Transverse colon (tissue), 4 donors: Measurements from ENCODE around the gene MYRIP. TPM values are rescaled to one million over a fixed set of nuclear protein-coding genes. Genes with fewer than 3 reads are reported as not detected.

Experiments used
- DNase-seq: peaks from one replicate; pipeline ENCODE4 v3.0.0-alpha.2; 2019
- H3K27ac ChIP-seq, 4 donors: fragments of 200-600 bp; sonication (generic); 2 replicates each; pipeline ENCODE4 v1.5.1; 2016 to 2018; ENCODE audit warnings: inconsistent platforms in 4 of 4
- H3K27me3 ChIP-seq: fragments of 200-600 bp; sonication (generic); 2 replicates; pipeline ENCODE4 v1.5.1; 2017; ENCODE audit warnings: inconsistent platforms
- H3K36me3 ChIP-seq, 4 donors: fragments of 200-600 bp; sonication (generic); 2 replicates each; pipeline ENCODE4 v1.5.1; 2017 to 2019; ENCODE audit warnings: inconsistent platforms in 4 of 4
- H3K4me1 ChIP-seq, 4 donors: fragments of 200-600 bp; sonication (generic); 2 replicates each; pipeline ENCODE4 v1.5.1; 2017 to 2020; ENCODE audit warnings: inconsistent platforms in 4 of 4
- H3K4me3 ChIP-seq, 4 donors: fragments of 200-600 bp; sonication (generic); 1 replicate in 1 of 4; 2 replicates in 3 of 4; pipeline versions ENCODE4 v1.5.1 to v1.6.1; 2017 to 2019; ENCODE audit warnings: inconsistent platforms in 4 of 4
- H3K9me3 ChIP-seq, 2 donors: fragments of 200-600 bp; sonication (generic); 2 replicates each; pipeline ENCODE4 v1.5.1; 2017 to 2019; ENCODE audit warnings: inconsistent platforms in 2 of 2
- EP300 ChIP-seq: sonication (generic); formaldehyde crosslinking; IDR thresholded peaks from one replicate; pipeline ENCODE4 v1.6.1; 2017; ENCODE audit warnings: antibody characterized with exemption, low read depth
- POLR2A ChIP-seq: fragments of 450-650 bp; IDR thresholded peaks from one replicate; pipeline ENCODE4 v1.6.1; 2016; ENCODE audit warnings: antibody characterized with exemption, mild to moderate bottlenecking, moderate library complexity
- POLR2AphosphoS5 ChIP-seq, 3 donors: sonication (generic); formaldehyde crosslinking; IDR thresholded peaks; one replicate each; pipeline ENCODE4 v1.6.1; 2016; ENCODE audit warnings: antibody characterized with exemption in 3 of 3
- WGBS, 2 donors: methylation state at CpG; one replicate each; pipeline ENCODE4 v1.1.5; 2018; ENCODE audit warnings: low coverage in 1 of 2; 5-methylcytosine and 5-hydroxymethylcytosine counted together
- in situ Hi-C, 4 donors: fragments of 200-750 bp; cut with MboI; loops; one replicate each; pipeline versions ENCODE4 v1.15.0 to v1.15.1; 2017; ENCODE audit warnings: low sequenced_read_pairs in 3 of 4, low pct_ligation_motif_present in 1 of 4, low pct_unique_long_range_greater_than_20kb in 1 of 4
- intact Hi-C: fragments of 100-400 bp; cut with DNase I; formaldehyde crosslinking; loops from one replicate; pipeline ENCODE4 v1.15.1; 2023; ENCODE audit warnings: low total_unique reads
- total RNA-seq, 4 donors: library from RNA; depleted of rRNA; stranded (reverse); fragments of >200 nt; gene quantifications; one replicate each; pipeline ENCODE4 v1.1.0, GENCODE V29; 2016
- TF ChIP-seq, protein P1 (sequence below), 5 experiments: fragments of 200-600 bp in 3 of 5; fragments of 450-650 bp in 2 of 5; sonication (generic) in 3 of 5; IDR thresholded peaks; 1 replicate in 2 of 5; 2 replicates in 3 of 5; pipeline ENCODE4 v1.5.1; 2016 to 2017; ENCODE audit warnings: antibody characterized with exemption in 5 of 5, inconsistent platforms in 3 of 5, mild to moderate bottlenecking in 2 of 5, moderate library complexity in 1 of 5

The MYRIP gene
- total RNA-seq, 4 donors from 2014 or later: 2.6 to 19.7 (median 5.4) TPM

GRCh38 chr3:40148827-40149226, 339.4 kb downstream of the MYRIP start:
- Histone ChIP-seq H3K4me3 (no peak overlapping the region), H3K4me1 (no peaks in the 10 kb centered on the region), H3K36me3 (no peaks in the 10 kb centered on the region), H3K27me3 (no peaks in the 10 kb centered on the region), H3K9me3 (no peaks in the 10 kb centered on the region), H3K27ac (no peak overlapping the region)
- intact Hi-C loops (no loop called here), in situ Hi-C loops (no loop called here)
- WGBS, 2 donors: 78% methylated on average over 2 of the region's 2 CpGs; no CpG with 5 or more reads in 1 of the 2 donors
- no peak for DNase-seq
- TF ChIP-seq, protein P1, sequence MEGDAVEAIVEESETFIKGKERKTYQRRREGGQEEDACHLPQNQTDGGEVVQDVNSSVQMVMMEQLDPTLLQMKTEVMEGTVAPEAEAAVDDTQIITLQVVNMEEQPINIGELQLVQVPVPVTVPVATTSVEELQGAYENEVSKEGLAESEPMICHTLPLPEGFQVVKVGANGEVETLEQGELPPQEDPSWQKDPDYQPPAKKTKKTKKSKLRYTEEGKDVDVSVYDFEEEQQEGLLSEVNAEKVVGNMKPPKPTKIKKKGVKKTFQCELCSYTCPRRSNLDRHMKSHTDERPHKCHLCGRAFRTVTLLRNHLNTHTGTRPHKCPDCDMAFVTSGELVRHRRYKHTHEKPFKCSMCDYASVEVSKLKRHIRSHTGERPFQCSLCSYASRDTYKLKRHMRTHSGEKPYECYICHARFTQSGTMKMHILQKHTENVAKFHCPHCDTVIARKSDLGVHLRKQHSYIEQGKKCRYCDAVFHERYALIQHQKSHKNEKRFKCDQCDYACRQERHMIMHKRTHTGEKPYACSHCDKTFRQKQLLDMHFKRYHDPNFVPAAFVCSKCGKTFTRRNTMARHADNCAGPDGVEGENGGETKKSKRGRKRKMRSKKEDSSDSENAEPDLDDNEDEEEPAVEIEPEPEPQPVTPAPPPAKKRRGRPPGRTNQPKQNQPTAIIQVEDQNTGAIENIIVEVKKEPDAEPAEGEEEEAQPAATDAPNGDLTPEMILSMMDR (IDR thresholded peaks at IDR 0.05): no peak
- TF ChIP-seq POLR2AphosphoS5 (IDR thresholded peaks at IDR 0.05): no peak
- no peak for TF ChIP-seq POLR2A
- no peak for TF ChIP-seq EP300

DNA sequence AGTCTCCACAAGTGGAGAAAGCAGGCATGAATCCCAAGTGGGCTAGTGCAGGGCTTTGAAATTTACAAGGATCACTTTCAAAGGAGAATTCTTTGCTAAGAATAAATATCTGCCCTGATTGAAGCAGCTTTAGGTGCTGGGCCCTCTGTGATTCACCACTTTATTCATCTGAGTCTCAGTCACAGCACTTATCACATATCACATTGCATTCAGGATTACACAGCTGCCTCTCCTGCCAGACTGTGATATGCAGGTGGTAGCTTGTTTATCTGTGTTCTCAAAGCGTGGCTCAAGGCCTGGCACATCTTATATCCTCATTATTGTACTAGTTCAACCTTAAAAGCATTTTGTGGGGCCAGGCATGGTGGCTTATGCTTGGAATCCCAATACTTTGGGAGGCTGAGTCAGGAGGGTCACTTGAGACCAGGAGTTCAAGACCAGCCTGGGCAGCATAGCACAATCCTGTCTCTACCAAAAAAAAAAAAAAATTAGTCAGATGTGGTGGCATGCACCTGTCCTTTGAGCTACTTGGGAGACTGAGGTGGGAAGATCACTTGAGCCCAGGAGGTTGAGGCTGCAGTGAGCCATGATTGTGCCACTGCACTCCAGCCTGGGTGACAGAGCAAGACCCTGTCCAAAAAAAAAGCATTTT, 343.2 kb downstream of the MYRIP start:
- Histone ChIP-seq H3K4me1 (no peaks in the 10 kb centered on the region), H3K36me3 (no peaks in the 10 kb centered on the region), H3K9me3 (no peaks in the 10 kb centered on the region), H3K27ac (no peak overlapping the region), H3K4me3 (no peak overlapping the region), H3K27me3 (no peaks in the 10 kb centered on the region)
- in situ Hi-C loops (no loop called here), intact Hi-C loops (no loop called here)
- 38% methylated on average over 1 of the region's 1 CpG; no CpG with 5 or more reads in 1 of the 2 donors for WGBS, 2 donors
- DNase-seq: no peak
- TF ChIP-seq EP300: no peak
- TF ChIP-seq POLR2AphosphoS5 (IDR thresholded peaks at IDR 0.05): no peak
- no peak for TF ChIP-seq POLR2A
- TF ChIP-seq, protein P1 (IDR thresholded peaks at IDR 0.05): no peak

DNA sequence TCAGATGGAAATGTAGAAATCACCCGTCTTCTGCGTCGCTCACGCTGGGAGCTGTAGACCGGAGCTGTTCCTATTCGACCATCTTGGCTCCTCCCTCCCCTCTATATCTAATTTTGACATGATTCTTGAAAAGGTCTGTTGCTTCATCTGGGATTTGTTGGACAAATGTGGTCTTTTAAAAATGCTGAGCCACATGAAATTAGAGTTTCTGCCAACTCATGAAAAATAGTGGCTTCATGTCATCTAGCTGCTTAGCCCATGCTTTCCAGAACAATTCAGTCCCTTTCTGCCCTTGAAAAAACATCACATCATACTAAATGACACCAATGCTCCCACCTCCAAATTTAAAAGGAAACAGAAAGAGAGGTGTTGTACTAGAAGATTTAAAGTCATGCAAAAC, 351.5 kb downstream of the MYRIP start:
- no peak overlapping the region for H3K4me3 ChIP-seq
- H3K36me3 ChIP-seq: no peaks in the 10 kb centered on the region
- in situ Hi-C loops (no loop called here), intact Hi-C loops (no loop called here)
- no peak for DNase-seq
- H3K27ac ChIP-seq: no peak overlapping the region
- H3K9me3 ChIP-seq: no peaks in the 10 kb centered on the region
- 92% methylated on average over 6 of the region's 6 CpGs; no CpG with 5 or more reads in 1 of the 2 donors for WGBS, 2 donors
- no peaks in the 10 kb centered on the region for H3K27me3 ChIP-seq
- TF ChIP-seq POLR2A (no peak), EP300 (no peak), POLR2AphosphoS5 (IDR thresholded peaks at IDR 0.05) (no peak)
- TF ChIP-seq, protein P1 (IDR thresholded peaks at IDR 0.05): no peak
- H3K4me1 ChIP-seq: no peaks in the 10 kb centered on the region

DNA sequence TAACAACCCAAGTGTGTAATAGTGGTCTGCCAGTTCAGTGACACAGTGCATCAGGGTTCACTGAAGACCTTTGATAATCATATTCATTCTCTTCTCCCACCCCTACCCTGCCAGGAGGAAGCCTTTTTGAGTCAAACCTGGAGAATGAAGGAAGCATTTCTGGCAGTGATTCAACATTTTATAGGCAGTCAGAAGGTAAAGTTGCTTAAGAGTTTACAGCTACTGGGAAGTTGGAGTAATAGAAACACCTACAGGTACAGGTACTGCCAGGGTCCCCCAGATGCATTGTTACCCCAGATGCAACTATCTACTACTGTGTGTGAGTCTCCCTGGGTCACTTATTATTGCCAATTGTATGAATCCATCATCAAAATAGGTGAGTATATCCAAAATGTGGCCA, 353.2 kb downstream of the MYRIP start:
- intact Hi-C loops: no loop called here
- in situ Hi-C loops: no loop called here

More for the DNA sequence above, 353.2 kb downstream of the MYRIP start:
- H3K36me3 ChIP-seq: no peaks in the 10 kb centered on the region
- no peak for DNase-seq
- H3K27me3 ChIP-seq: no peaks in the 10 kb centered on the region
- no peaks in the 10 kb centered on the region for H3K4me1 ChIP-seq
- TF ChIP-seq, protein P1 (IDR thresholded peaks at IDR 0.05): no peak
- TF ChIP-seq POLR2AphosphoS5 (IDR thresholded peaks at IDR 0.05): no peak
- TF ChIP-seq EP300: no peak
- no peak for TF ChIP-seq POLR2A
- no peak overlapping the region for H3K4me3 ChIP-seq
- no peak overlapping the region for H3K27ac ChIP-seq
- no peaks in the 10 kb centered on the region for H3K9me3 ChIP-seq
